Renal pelvis (tissue), 3 donors: ENCODE results near the gene TTLL8. TPM values are rescaled to one million over a fixed set of nuclear protein-coding genes. Genes with fewer than 3 reads are reported as not detected.

Experiments used
- polyA plus RNA-seq, 3 donors: library from polyadenylated mRNA; unstranded; fragments of 120-200 nt; gene quantifications; one replicate each; pipeline ENCODE4 v1.2.1, GENCODE V29; 2013; ENCODE audit not compliant: insufficient read length in 3 of 3

Gene TTLL8
- polyA plus RNA-seq, 3 donors = not detected

Other genes with a start within 250 kb of the TTLL8 start
- gene BRD1, start 230.4 kb downstream of the TTLL8 start, polyA plus RNA-seq = 10 to 100 TPM; 38.2 to 43.4 (median 38.6) TPM
- 10 to 100 TPM; 16.3 to 18.7 (median 17.9) TPM for gene ZBED4, start 204.5 kb downstream of the TTLL8 start, polyA plus RNA-seq
- gene ALG12, start 139.9 kb downstream of the TTLL8 start, polyA plus RNA-seq = 10 to 100 TPM; 35.2 to 43.5 (median 40.6) TPM
- 10 to 100 TPM; 28.1 to 33.9 (median 33.2) TPM for gene CRELD2, start 139.7 kb downstream of the TTLL8 start, polyA plus RNA-seq
- 10 to 100 TPM; 17.5 to 25.0 (median 22.2) TPM for gene PIM3, start 97.5 kb downstream of the TTLL8 start, polyA plus RNA-seq
- under 1 TPM in 2 of 3 donors, not detected in 1; 0.03 to 0.06 TPM for gene IL17REL, start 45.5 kb downstream of the TTLL8 start, polyA plus RNA-seq
- gene MLC1, start 27.1 kb upstream of the TTLL8 start, polyA plus RNA-seq = 1 to 10 TPM in 1 of 3 donors, under 1 TPM in 2; 0.67 to 1.1 (median 0.82) TPM
- gene MOV10L1, start 31.7 kb upstream of the TTLL8 start, polyA plus RNA-seq = 1 to 10 TPM in 1 of 3 donors, under 1 TPM in 2; 0.70 to 1.1 (median 0.95) TPM
- 1 to 10 TPM; 1.3 to 2.5 (median 2.5) TPM for gene PANX2, start 112.4 kb upstream of the TTLL8 start, polyA plus RNA-seq
- gene TRABD, start 127.6 kb upstream of the TTLL8 start, polyA plus RNA-seq = 10 to 100 TPM; 27.2 to 33.9 (median 30.3) TPM
- gene SELENOO, start 142.7 kb upstream of the TTLL8 start, polyA plus RNA-seq = 10 to 100 TPM; 24.8 to 32.9 (median 28.9) TPM
- gene TUBGCP6, start 186.7 kb upstream of the TTLL8 start, polyA plus RNA-seq = 10 to 100 TPM; 37.9 to 49.9 (median 48.1) TPM
- 10 to 100 TPM; 25.6 to 29.8 (median 26.7) TPM for gene HDAC10, start 193.0 kb upstream of the TTLL8 start, polyA plus RNA-seq
- gene MAPK12, start 203.4 kb upstream of the TTLL8 start, polyA plus RNA-seq = 10 to 100 TPM; 16.7 to 17.7 (median 17.2) TPM
- gene MAPK11, start 212.1 kb upstream of the TTLL8 start, polyA plus RNA-seq = 10 to 100 TPM in 1 of 3 donors, 1 to 10 TPM in 2; 8.3 to 10.2 (median 9.7) TPM
- gene PLXNB2, start 249.3 kb upstream of the TTLL8 start, polyA plus RNA-seq = 100 to 1,000 TPM; 249 to 261 (median 258) TPM